ENCODE data around the gene CDH4. TPM values are rescaled to one million over a fixed set of nuclear protein-coding genes. Genes with fewer than 3 reads are reported as not detected.

Gene CDH4
- total RNA-seq, 1 donor from 2014 or later = not detected

- no peaks in the 10 kb centered on the region for H3K27me3 ChIP-seq
- no peaks in the 10 kb centered on the region for H3K4me1 ChIP-seq
- no peak overlapping the region for H3K4me3 ChIP-seq
- no peak for DNase-seq (ENCODE audit: low spot score in 2 of 2)
- H3K9me3 ChIP-seq = no peaks in the 10 kb centered on the region
- intact Hi-C loops (cut with DNase I) = no loop called here
- no peaks in the 10 kb centered on the region for H3K36me3 ChIP-seq
- no peak overlapping the region for H3K27ac ChIP-seq
- no peak for TF ChIP-seq CTCF (IDR thresholded peaks at IDR 0.05)
These were observed 585.1 kb downstream of the CDH4 start for GRCh38 chr20:61837200-61837599.

- no peaks in the 10 kb centered on the region for H3K9me3 ChIP-seq
- no peak overlapping the region for H3K4me3 ChIP-seq
- DNase-seq (ENCODE audit: low spot score in 2 of 2) = no peak
- no peaks in the 10 kb centered on the region for H3K27me3 ChIP-seq
- no peak overlapping the region for H3K27ac ChIP-seq
- no peak for TF ChIP-seq CTCF (IDR thresholded peaks at IDR 0.05)
- intact Hi-C loops (cut with DNase I) = no loop called here
- H3K4me1 ChIP-seq = no peaks in the 10 kb centered on the region
- H3K36me3 ChIP-seq = no peaks in the 10 kb centered on the region
These were observed 587.3 kb downstream of the CDH4 start for GRCh38 chr20:61839223-61839911.

GRCh38 chr20:61839912-61840778 lies 588.1 kb downstream of the CDH4 start:
- H3K4me1 ChIP-seq = no peaks in the 10 kb centered on the region
- no peak for TF ChIP-seq CTCF (IDR thresholded peaks at IDR 0.05)
- H3K36me3 ChIP-seq = no peaks in the 10 kb centered on the region
- no peaks in the 10 kb centered on the region for H3K27me3 ChIP-seq
- no peak overlapping the region for H3K27ac ChIP-seq
- H3K9me3 ChIP-seq = no peaks in the 10 kb centered on the region
- DNase-seq (ENCODE audit: low spot score in 2 of 2) = no peak
- intact Hi-C loops (cut with DNase I) = no loop called here
- H3K4me3 ChIP-seq = no peak overlapping the region

GRCh38 chr20:61840779-61841455 lies 588.9 kb downstream of the CDH4 start:
- Histone ChIP-seq H3K27me3 (no peaks in the 10 kb centered on the region), H3K27ac (no peak overlapping the region), H3K36me3 (no peaks in the 10 kb centered on the region), H3K4me1 (no peaks in the 10 kb centered on the region), H3K9me3 (no peaks in the 10 kb centered on the region), H3K4me3 (no peak overlapping the region)
- DNase-seq (ENCODE audit: low spot score in 2 of 2) = no peak
- TF ChIP-seq CTCF (IDR thresholded peaks at IDR 0.05) = no peak
- intact Hi-C loops (cut with DNase I) = no loop called here

GRCh38 chr20:61841551-61841950 lies 589.5 kb downstream of the CDH4 start:
- Histone ChIP-seq H3K9me3 (no peaks in the 10 kb centered on the region), H3K4me1 (no peaks in the 10 kb centered on the region), H3K36me3 (no peaks in the 10 kb centered on the region), H3K27ac (no peak overlapping the region), H3K4me3 (no peak overlapping the region), H3K27me3 (no peaks in the 10 kb centered on the region)
- no peak for TF ChIP-seq CTCF (IDR thresholded peaks at IDR 0.05)
- DNase-seq (ENCODE audit: low spot score in 2 of 2) = no peak
- intact Hi-C loops (cut with DNase I) = no loop called here
